Skin of body (tissue), 2 donors: Measurements from ENCODE around the gene FREM1. TPM values are rescaled to one million over a fixed set of nuclear protein-coding genes. Genes with fewer than 3 reads are reported as not detected.
A peak's percentile ranks its signal among the peaks of the same experiment; 100 is the strongest.

Source experiments
- DNase-seq: peaks from one replicate; lab custom pipeline; 2025; lab: John Stamatoyannopoulos, UW
- total RNA-seq: library from RNA; depleted of rRNA; stranded (reverse); fragments of >200 nt; gene quantifications from one replicate; pipeline ENCODE4 v1.2.3, GENCODE V29; 2014

Gene FREM1
- total RNA-seq, 1 donor from 2014 or later = 30.9 TPM

- peak; percentile 76 for DNase-seq
Measured at GRCh38 chr9:14909601-14909960, 647 bp downstream of the FREM1 start.

- peak; percentile 65 for DNase-seq
Measured at GRCh38 chr9:14909181-14909580, 1.0 kb downstream of the FREM1 start.

- DNase-seq = peak; percentile 40
Measured at GRCh38 chr9:14908295-14909180, 1.7 kb downstream of the FREM1 start.

DNA sequence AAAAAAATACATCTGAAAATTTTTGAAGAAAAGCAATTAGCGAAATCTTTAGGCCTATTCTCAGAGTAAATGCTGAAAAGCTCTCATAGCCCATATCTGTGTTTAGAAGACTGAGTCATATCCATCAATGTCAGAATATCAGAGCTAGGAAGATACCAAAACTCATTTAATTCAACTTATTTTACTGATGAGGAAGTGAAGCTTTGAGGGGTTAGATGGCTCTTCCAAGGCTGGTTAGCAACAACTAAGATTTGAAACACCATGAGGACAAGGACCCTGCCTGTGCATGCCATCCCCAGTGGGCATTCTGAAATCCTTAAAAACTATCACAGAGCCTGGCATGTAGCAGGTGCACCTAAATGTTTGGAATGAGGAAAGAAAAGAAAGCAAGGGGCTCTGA lies 2.5 kb downstream of the FREM1 start:
- DNase-seq = no peak

GRCh38 chr9:14907360-14907685 lies 2.9 kb downstream of the FREM1 start:
- no peak for DNase-seq

GRCh38 chr9:14906644-14907359 lies 3.4 kb downstream of the FREM1 start:
- no peak for DNase-seq

DNA sequence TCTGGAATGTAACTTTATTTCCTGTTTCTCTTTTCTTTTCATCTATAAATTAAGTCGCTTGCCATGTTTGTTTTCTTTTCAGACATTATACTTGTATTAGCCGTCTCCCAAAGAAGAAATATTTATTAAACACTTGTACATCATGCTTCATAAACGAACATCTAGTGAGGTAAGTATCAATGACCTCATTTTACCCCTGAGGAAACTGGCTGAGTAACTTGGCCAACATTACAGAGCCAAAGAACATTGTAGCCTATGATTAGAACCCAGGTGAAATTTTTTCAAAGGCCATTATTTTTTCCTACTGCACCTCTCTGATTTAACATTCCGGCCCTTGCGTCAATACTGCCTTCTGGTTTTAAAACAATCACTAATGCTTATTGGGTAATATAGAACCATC lies 4.2 kb downstream of the FREM1 start:
- DNase-seq = no peak

DNA sequence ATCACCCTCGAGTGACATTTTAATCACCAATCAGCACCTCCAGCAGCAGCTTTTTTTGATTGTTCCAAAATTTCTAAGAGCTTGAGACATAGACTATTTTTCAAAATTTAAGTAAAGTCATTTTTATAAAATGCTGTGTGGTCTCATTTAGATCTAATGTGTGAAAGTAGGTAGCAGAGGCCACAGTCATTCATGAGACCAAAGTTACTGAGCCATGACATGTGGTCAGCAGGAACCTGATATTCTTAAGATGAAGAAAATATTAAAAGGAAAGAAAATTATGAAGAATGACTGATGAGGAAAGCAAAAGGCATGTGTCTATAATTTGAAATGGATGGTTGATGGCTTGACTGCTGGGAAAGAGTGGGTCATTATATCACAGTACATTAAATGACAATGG lies 7.2 kb downstream of the FREM1 start:
- no peak for DNase-seq

- no peak for DNase-seq
Measured at GRCh38 chr9:14902561-14902960, 7.7 kb downstream of the FREM1 start.

DNA sequence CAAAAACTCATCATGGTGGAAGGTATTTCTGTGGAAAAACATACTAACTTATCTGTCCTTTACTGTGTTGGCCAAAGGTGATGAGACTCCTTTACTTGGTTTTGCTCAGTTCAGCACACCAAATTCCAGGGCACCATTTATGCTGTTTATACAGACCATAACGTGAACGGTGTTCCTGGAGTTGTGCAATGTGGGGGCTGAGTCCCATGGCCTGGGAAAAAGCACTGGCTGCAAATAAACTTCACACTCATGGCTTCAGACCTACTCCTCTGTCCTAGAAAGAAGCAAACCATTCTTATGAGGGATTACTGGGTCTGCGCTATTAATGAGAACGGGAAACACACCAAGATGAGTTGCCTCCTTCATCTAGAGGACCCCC lies 10.4 kb downstream of the FREM1 start:
- DNase-seq = no peak

GRCh38 chr9:14899042-14899814 lies 11.0 kb downstream of the FREM1 start:
- DNase-seq = no peak

- DNase-seq = no peak
Measured at GRCh38 chr9:14895806-14896205, 14.4 kb downstream of the FREM1 start.

DNA sequence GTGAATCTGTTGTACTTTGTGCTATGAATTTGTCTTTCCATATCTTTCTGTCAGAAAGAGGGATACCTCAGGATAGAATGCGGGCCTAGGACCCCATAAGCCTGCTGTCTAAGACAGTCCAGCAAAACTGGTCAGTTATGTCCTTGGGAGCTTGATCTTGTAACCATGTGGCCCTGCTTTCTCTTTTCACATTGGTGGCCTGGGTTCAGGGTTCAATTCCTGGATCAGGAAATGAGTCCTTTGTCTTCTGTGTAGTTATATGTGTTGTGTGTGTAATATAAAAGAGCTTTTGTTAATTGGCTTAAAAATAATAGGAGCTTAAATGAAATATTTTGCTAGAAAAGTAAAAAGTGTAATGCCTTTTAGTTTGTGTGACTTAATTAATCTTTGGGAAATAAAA lies 16.9 kb downstream of the FREM1 start:
- no peak for DNase-seq

- no peak for DNase-seq
Measured at GRCh38 chr9:14891332-14891731, 18.9 kb downstream of the FREM1 start.

- DNase-seq = peak; percentile 31
Measured at GRCh38 chr9:14889451-14889850, 20.8 kb downstream of the FREM1 start.

- DNase-seq = peak; percentile 52
Measured at GRCh38 chr9:14888875-14889274, 21.4 kb downstream of the FREM1 start.

DNA sequence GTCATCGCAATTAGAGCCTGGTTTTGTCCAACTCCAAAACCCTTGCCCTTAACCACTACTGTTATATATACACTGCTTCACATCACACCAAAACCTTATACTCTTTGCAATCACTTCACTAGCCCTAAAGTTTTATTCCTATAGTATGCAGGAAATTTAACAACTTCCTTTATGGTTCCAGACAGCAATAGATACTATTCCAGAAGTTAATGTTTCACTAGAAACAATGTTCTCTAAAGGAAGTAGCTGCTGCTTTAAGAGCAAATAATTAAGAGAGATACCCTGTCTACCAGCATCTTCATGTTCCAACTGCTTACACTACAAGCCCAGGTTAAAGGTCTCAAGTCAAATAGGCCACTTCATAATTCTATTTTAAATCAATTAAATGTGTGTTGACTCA lies 22.0 kb downstream of the FREM1 start:
- DNase-seq = no peak

DNA sequence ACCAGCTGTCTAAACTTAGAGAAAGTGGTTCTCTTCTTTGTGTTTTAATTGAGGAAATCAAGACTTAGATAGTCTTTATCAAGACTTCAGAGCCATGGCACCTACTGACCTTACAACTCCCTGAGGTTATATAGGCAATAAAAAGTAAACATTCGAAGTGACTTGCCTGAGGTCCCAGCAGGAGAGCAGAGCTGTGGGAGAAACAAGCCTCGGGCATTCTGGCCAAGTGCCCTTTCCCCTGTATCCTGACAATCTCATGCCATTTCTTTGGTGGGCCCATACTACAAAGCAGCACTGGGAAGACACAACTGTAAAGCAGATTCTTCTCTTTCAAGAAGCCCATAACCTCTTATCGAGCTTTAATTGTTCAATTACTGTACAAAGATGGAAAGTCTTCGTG lies 23.1 kb downstream of the FREM1 start:
- no peak for DNase-seq

DNA sequence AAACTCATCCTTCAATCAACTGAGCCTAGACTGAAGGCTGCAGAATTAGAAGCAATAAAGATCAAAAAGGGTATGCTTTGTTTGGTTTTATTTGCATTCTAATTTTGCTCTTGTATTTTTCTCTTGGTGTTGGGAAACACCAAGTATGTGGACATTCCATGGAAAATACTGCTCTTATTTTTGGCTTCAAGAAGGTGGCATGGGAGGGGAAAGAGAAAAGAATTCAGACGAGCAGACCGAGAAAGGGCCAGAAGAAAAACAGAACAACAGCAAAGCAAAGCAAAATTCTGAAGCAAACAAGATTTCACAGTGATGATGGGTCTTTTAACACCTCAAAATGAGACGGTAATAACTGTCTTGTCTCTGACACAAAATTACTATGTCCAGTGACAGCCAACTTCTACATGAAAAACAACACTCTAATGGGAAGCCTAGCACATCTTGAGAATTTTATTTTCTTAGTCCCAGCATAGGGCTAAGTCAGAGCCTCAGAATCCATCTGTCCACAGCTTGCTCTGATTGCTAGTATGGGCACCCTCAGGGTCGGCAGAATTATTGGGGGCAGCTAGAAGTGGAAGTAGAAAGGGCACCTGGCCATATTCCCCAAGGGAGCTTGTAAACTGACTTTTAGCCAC lies 26.8 kb downstream of the FREM1 start:
- DNase-seq = no peak

GRCh38 chr9:14882090-14882489 lies 28.1 kb downstream of the FREM1 start:
- no peak for DNase-seq

DNA sequence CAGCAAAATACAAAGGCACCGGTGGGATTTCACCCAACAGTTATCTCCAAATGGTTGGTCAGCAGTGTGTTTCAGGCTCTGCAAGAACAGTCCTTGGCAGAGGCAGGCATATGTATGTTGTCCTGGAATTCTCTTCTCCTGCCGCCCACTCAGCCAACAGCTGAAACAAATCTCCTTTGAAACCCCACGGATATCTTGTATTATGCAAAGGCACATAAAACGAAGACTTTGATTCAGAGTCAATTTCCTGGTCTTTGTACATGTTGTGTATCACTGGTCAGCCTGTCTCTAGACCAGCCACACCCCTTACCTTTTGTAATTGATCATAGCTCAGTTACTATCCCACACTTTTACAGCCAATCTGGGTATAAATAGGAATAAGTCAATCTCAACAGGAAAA lies 29.2 kb downstream of the FREM1 start:
- DNase-seq = no peak

GRCh38 chr9:14870090-14870489 lies 40.1 kb downstream of the FREM1 start:
- DNase-seq = no peak
